ENCODE results near the gene SPIB.
A peak's percentile ranks its signal among the peaks of the same experiment; 100 is the strongest.

Gene SPIB

GRCh38 chr19:50476224-50476906 lies 57.6 kb downstream of the SPIB start, which contains the start of the genes EMC10 and GARIN5A:
Gene EMC10 (plus strand): TSS chr19:50476507. CDS start chr19:50476545, 38 bp downstream.
Gene GARIN5A (minus strand): TSS chr19:50476848. CDS start chr19:50476388, 460 bp downstream.
- peak; percentile 78 for DNase-seq

GRCh38 chr19:50476907-50477238 lies 58.1 kb downstream of the SPIB start:
- no peak for DNase-seq

GRCh38 chr19:50477751-50478515 lies 59.2 kb downstream of the SPIB start:
- no peak for DNase-seq

GRCh38 chr19:50478901-50479715 lies 60.4 kb downstream of the SPIB start:
- no peak for DNase-seq

- no peak for DNase-seq
Measured at GRCh38 chr19:50479761-50480251, 61.1 kb downstream of the SPIB start.

GRCh38 chr19:50480281-50481111 lies 61.8 kb downstream of the SPIB start:
- DNase-seq: no peak
